ENCODE measurements around the gene PCDHA4.
"Not testable (repeated sequence)": the region's sequence is repeated elsewhere in the genome, so short reads cannot be mapped to it uniquely, and the experiment has no call there.

Gene PCDHA4

DNA sequence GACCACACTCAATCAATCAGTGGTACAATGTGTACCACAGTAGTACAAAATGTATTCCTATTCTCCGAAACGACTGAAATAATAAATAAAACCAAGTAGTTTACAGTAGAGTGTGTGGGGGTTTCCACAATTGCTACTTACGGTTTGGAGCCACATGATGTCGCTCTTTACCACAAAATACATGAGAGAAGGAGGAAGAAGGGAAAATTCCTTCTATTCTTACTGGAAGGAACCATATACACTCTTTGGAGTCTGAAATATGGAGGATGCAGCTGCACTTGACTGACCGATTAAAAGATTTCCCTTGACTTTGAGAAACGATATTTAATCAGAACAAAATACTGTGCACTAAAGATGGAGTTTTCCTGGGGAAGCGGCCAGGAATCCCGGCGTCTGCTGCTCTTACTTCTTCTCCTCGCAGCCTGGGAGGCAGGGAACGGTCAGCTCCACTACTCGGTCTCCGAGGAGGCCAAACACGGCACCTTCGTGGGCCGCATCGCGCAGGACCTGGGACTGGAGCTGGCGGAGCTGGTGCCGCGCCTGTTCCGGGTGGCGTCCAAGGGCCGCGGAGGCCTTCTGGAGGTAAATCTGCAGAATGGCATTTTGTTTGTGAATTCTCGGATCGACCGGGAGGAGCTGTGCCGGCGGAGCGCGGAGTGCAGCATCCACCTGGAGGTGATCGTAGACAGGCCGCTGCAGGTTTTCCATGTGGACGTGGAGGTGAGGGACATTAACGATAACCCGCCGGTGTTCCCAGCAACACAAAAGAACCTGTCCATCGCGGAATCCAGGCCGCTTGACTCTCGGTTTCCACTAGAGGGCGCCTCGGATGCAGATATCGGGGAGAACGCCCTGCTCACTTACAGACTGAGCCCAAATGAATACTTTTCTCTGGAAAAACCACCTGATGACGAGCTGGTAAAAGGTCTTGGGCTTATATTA is at the start of gene PCDHA4:
PCDHA4 (plus strand) TSS at position 235 of the 942 bp plus-strand sequence.
- no peak for DNase-seq (ENCODE audit: low spot score)

DNA sequence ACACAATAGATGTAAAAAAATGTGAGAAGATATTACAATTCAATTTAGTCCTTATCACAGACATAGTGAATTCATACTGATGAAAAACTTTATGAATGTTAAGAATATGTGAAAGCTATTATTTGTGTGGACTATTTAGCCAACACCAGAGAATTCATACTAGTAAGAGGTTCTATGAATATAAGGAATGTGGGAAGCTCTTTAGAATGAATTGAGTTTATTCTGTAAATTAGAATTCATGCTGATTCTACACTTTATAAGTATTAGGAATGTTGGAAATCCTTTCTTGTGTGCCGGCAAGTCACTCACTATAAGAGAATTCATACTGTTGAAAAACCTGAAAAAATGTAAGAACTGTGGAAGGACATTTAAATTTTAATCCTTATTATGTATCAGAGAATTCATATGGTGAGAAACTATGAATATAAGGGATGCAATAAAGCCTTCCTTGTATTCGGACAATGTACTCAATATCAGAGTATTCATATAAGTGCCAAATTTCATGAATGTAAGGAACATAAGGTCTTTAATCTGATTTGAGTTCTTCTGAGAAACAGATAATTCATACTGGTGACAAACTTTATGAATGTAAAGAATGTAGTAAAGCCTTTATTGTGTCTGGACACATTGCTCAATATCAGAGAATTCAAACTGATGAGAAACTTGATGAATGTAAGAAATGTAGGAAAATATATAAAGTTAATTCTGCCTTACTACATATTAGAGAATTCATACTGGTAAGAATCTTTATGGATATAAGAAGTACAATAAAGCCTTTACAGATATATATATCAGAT is 42.5 kb upstream of the PCDHA4 start:
- DNase-seq (ENCODE audit: low spot score) = no peak

DNA sequence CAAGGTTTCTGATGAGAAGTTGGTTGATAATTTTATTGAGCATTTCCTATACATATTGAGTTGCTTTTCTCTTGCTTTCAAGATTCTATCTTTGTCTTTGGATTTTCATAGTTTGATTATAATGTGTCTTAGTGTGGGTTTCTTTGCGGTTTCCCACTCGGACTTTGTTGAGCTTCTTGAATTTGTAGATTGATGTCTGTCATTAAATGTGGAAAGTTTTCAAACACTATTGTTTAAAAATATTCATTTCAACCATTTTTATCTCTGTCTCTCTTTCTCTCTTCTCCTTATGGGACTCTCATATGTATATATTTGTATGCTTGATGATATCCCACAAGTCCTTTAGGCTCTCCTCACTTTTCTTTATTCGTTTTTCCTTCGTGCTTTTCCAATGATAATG is 39.4 kb upstream of the PCDHA4 start:
- no peak for DNase-seq (ENCODE audit: low spot score)

DNA sequence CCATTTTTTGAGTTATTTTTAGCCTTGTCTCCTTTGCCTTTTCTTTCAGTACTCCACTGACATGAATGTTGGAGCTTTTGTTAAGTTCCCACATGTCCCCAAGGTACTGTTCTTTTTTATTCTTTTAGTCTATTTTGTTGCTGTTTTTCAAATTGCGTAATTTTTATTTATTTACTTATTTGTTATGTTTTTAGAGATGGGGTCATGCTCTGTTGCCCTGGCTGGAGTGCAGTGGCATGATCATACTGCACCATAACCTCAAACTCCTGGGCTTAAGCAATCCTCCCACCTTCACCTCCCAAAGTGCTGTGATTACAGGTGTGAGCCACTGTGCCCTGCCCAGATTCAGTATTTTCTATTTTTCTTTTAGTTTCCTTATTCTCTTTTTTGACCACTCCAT is 26.4 kb upstream of the PCDHA4 start:
- DNase-seq (ENCODE audit: low spot score) = no peak

DNA sequence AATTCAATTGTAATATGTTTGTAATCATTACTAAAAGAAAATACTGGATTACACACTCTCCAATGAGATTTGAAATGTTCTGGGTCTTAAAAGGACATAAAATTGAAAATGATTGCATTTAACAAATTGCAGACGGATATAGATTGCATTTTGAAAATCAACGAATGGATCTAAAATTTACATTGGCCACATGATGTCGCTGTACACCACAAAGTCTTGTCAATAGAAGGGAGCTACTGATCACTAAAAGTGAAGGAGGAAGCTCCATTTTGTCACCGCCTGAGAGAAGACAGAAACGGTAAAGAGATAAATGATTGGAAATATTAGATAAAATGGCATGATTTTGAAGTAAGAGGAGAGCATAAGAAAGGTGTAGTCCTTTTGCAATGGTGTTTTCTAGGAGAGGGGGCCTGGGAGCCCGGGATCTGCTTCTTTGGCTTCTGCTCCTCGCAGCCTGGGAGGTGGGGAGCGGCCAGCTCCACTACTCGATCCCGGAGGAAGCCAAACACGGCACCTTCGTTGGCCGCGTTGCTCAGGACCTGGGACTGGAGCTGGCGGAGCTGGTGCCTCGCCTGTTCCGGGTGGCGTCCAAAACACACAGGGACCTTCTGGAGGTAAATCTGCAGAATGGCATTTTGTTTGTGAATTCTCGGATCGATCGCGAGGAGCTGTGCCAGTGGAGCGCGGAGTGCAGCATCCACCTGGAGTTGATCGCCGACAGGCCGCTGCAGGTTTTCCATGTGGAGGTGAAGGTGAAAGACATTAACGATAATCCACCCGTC is 20.8 kb upstream of the PCDHA4 start, which contains the start of gene PCDHA1:
PCDHA1 (plus strand) TSS at position 236 of the 782 bp plus-strand sequence.
- DNase-seq (ENCODE audit: low spot score) = no peak

DNA sequence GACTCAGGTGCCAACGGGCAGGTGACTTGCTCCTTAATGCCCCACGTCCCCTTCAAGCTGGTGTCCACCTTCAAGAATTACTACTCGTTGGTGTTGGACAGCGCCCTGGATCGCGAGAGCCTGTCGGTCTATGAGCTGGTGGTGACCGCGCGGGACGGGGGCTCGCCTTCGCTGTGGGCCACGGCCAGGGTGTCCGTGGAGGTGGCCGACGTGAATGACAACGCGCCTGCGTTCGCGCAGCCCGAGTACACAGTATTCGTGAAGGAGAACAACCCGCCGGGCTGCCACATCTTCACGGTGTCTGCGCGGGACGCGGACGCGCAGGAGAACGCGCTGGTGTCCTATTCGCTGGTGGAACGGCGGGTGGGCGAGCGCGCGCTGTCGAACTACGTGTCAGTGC is 19.4 kb upstream of the PCDHA4 start:
- DNase-seq (ENCODE audit: low spot score) = not testable (repeated sequence)

DNA sequence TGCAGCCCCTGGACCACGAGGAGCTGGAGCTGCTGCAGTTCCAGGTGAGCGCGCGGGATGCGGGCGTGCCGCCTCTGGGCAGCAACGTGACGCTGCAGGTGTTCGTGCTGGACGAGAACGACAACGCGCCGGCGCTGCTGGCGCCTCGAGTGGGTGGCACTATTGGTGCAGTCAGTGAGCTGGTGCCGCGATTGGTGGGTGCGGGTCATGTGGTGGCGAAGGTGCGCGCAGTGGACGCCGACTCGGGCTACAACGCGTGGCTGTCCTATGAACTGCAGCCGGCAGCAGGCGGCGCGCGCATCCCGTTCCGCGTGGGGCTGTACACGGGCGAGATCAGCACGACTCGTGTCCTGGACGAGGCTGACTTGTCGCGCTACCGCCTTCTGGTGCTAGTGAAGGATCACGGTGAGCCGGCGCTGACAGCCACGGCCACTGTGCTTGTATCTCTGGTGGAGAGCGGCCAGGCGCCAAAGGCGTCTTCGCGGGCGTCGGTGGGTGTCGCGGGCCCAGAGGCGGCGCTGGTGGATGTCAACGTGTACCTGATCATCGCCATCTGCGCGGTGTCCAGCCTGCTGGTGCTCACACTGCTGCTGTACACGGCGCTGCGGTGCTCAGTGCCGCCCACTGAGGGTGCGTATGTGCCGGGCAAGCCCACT is 18.9 kb upstream of the PCDHA4 start:
- not testable (repeated sequence) for DNase-seq (ENCODE audit: low spot score)

DNA sequence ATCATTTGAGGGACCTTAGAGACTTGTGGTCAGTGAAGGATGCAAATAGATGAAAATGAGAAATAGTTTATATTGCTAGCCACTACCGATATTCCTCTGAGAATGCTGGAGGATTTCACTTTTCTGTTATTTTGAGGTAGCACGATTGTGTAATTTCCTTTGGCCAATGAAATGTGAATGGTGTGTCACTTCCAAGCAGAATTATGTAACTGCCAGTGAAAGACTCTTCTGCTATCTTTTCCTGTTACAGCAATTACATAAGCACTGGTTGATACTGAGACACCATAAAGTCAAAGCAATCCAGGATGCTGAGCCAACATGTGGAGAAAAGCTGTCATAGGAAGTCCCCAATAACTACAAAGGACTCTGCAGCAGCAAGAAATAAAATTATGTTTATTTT is 15.8 kb upstream of the PCDHA4 start:
- DNase-seq (ENCODE audit: low spot score) = no peak

DNA sequence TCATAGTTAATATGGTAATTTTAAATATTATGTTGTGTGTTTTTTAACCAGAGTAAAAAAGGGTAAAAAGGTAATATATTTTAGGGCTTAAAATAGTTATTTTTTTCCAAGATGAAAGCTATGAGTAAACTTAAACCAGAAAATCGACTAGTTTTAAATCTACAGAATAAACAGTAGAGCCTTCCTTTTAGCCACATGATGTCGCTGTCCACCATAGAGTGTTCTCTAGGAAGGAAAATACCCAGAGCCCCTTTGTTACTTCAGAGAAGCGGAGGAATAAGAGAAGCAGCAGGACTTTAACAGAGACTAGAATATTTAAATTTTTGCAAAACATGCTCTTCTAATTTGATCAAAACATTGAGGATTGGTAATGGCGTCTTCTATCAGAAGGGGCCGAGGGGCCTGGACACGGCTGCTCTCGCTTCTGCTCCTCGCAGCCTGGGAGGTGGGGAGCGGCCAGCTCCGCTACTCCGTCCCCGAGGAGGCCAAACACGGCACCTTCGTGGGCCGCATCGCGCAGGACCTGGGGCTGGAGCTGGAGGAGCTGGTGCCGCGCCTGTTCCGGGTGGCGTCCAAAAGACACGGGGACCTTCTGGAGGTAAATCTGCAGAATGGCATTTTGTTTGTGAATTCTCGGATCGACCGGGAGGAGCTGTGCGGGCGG is 12.1 kb upstream of the PCDHA4 start, which contains the start of gene PCDHA2:
PCDHA2 (plus strand) TSS at position 258 of the 664 bp plus-strand sequence.
- DNase-seq (ENCODE audit: low spot score) = no peak

DNA sequence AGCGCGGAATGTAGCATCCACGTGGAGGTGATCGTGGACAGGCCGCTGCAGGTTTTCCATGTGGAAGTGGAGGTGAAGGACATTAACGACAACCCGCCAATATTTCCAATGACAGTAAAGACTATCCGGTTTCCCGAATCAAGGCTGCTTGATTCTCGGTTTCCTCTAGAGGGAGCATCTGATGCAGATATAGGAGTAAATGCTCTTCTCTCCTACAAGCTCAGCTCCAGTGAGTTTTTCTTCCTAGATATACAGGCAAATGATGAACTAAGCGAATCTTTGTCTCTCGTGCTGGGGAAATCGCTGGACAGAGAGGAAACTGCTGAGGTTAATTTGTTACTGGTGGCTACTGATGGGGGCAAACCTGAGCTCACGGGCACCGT is 11.6 kb upstream of the PCDHA4 start:
- DNase-seq (ENCODE audit: low spot score) = no peak

DNA sequence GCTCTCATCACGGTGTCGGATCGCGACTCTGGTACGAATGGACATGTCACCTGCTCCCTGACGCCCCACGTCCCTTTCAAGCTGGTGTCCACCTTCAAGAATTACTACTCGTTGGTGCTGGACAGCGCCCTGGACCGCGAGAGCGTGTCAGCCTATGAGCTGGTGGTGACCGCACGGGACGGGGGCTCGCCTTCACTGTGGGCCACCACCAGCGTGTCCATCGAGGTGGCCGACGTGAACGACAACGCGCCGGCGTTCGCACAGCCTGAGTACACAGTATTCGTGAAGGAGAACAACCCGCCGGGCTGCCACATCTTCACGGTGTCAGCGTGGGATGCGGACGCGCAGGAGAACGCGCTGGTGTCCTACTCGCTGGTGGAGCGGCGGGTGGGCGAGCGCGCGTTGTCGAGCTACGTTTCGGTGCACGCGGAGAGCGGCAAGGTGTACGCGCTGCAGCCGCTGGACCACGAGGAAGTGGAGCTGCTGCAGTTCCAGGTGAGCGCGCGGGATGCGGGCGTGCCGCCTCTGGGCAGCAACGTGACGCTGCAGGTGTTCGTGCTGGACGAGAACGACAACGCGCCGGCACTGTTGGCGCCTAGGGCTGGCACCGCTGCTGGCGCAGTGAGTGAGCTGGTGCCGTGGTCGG is 10.7 kb upstream of the PCDHA4 start:
- not testable (repeated sequence) for DNase-seq (ENCODE audit: low spot score)

DNA sequence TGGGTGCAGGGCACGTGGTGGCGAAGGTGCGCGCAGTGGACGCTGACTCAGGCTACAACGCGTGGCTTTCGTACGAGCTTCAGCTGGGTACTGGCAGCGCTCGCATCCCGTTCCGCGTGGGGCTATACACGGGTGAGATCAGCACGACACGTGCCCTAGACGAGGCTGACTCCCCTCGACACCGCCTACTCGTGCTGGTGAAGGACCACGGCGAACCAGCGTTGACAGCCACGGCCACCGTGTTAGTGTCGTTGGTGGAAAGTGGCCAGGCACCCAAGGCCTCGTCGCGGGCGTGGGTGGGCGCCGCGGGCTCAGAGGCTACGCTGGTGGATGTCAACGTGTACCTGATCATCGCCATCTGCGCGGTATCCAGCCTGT is 10.2 kb upstream of the PCDHA4 start:
- no peak for DNase-seq (ENCODE audit: low spot score)

DNA sequence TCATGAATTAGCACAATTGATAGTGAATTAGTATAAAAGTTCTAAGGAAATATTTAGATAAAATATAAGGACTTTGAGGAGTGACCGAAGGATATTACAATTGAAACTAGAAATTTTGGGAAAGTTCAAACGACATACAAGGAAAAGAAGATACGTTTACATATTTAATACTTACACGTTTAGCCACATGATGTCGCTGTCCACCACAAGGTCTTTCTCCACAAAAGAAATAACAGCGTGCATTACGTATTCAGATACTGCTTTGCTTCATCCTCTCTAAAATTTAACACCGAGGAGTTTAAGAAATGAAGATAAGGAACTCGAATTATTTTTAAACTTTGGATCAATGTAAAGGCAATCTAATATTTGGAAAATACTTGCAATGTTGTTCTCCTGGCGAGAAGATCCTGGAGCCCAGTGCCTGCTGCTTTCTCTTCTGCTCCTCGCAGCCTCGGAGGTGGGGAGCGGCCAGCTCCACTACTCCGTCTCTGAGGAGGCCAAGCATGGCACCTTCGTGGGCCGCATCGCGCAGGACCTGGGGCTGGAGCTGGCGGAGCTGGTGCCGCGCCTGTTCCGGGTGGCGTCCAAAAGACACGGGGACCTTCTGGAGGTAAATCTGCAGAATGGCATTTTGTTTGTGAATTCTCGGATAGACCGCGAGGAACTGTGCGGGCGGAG is 5.9 kb upstream of the PCDHA4 start, which contains the start of gene PCDHA3:
PCDHA3 (plus strand) TSS at position 242 of the 678 bp plus-strand sequence.
- no peak for DNase-seq (ENCODE audit: low spot score)

DNA sequence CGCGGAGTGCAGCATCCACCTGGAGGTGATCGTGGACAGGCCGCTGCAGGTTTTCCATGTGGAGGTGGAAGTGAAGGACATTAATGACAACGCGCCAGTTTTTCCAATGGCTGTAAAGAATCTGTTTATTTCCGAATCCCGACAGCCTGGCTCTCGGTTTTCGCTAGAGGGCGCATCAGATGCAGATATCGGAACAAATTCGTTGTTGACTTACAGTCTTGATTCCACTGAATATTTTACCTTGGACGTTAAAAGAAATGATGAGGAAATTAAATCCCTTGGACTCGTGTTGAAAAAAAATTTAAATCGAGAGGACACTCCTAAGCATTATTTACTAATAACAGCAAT is 5.4 kb upstream of the PCDHA4 start:
- no peak for DNase-seq (ENCODE audit: low spot score)

DNA sequence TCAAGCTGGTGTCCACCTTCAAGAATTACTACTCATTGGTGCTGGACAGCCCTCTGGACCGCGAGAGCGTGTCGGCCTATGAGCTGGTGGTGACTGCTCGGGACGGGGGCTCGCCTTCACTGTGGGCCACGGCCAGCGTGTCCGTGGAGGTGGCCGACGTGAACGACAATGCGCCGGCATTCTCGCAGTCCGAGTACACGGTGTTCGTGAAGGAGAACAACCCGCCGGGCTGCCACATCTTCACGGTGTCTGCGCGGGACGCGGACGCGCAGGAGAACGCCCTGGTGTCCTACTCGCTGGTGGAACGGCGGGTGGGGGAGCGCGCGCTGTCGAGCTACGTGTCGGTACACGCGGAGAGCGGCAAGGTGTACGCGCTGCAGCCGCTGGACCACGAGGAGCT is 4.5 kb upstream of the PCDHA4 start:
- not testable (repeated sequence) for DNase-seq (ENCODE audit: low spot score)

DNA sequence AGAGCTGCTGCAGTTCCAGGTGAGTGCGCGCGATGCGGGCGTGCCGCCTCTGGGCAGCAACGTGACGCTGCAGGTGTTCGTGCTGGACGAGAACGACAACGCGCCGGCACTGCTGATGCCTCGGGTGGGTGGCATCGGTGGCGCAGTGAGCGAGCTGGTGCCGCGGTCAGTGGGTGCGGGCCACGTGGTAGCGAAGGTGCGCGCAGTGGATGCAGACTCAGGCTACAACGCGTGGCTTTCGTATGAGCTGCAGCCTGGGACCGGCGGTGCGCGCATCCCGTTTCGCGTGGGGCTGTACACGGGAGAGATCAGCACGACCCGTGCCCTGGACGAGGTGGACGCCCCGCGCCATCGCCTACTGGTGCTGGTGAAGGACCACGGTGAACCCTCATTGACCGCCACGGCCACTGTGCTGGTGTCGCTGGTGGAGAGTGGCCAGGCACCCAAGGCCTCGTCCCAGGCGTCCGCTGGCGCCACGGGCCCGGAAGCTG is 4.0 kb upstream of the PCDHA4 start:
- DNase-seq (ENCODE audit: low spot score) = no peak

DNA sequence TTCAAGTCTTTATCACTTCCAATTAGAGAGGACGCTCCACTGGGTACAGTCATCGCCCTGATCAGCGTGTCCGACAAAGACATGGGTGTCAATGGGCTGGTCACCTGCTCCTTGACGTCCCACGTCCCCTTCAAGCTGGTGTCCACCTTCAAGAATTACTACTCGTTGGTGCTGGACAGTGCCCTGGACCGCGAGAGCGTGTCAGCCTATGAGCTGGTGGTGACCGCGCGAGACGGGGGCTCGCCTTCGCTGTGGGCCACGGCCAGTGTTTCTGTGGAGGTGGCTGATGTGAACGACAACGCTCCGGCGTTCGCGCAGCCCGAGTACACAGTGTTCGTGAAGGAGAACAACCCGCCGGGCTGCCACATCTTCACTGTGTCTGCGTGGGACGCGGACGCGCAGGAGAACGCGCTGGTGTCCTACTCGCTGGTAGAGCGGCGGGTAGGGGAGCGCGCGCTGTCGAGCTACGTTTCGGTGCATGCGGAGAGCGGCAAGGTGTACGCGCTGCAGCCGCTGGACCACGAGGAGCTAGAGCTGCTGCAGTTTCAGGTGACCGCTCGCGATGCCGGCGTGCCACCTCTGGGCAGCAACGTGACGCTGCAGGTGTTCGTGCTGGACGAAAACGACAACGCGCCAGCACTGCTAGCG is 1.5 kb downstream of the PCDHA4 start:
- DNase-seq (ENCODE audit: low spot score) = not testable (repeated sequence)

DNA sequence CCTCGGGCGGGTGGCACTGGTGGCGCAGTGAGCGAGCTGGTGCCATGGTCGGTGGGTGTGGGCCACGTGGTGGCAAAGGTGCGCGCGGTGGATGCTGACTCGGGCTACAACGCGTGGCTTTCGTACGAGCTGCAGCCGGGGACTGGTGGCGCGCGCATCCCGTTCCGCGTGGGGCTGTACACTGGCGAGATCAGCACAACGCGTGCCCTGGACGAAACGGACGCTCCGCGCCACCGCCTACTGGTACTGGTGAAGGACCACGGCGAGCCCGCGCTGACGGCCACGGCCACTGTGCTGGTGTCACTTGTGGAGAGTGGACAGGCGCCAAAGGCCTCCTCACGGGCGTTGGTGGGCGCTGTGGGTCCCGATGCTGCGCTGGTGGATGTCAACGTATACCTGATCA is 2.0 kb downstream of the PCDHA4 start:
- DNase-seq (ENCODE audit: low spot score) = no peak
